H9 (cell line): ENCODE data around the gene FAM53B. TPM values are rescaled to one million over a fixed set of nuclear protein-coding genes. Genes with fewer than 3 reads are reported as not detected.

Experiments
- DNase-seq: peaks from one replicate; pipeline ENCODE4 v3.0.0-alpha.2; 2017
- H2AFZ ChIP-seq: one replicate; pipeline ENCODE4 v1.6.1; 2013; ENCODE audit warnings: mild to moderate bottlenecking, low read length, control low read depth, moderate library complexity
- H2AK5ac ChIP-seq: 2 replicates; pipeline ENCODE4 v1.6.1; 2013; ENCODE audit warnings: low read length, control low read depth, mixed read lengths; ENCODE audit not compliant: insufficient read length
- H2BK120ac ChIP-seq: one replicate; pipeline ENCODE4 v1.6.1; 2013; ENCODE audit warnings: low read depth, mild to moderate bottlenecking, low read length, control low read depth, inconsistent platforms; ENCODE audit not compliant: poor library complexity, severe bottlenecking
- H2BK12ac ChIP-seq: 2 replicates; pipeline ENCODE4 v1.6.1; 2013; ENCODE audit warnings: low read length, control low read depth, mixed read lengths, low read depth; ENCODE audit not compliant: insufficient read length
- H2BK15ac ChIP-seq: 2 replicates; pipeline ENCODE4 v1.6.1; 2013; ENCODE audit warnings: low read depth, low read length, control low read depth
- H2BK20ac ChIP-seq: one replicate; pipeline ENCODE4 v1.6.1; 2013; ENCODE audit warnings: low read depth, mild to moderate bottlenecking, low read length, control low read depth, inconsistent platforms; ENCODE audit not compliant: poor library complexity, severe bottlenecking
- H2BK5ac ChIP-seq: 2 replicates; pipeline ENCODE4 v1.6.1; 2013; ENCODE audit warnings: low read length, control low read depth, mixed read lengths; ENCODE audit not compliant: insufficient read length
- H3K14ac ChIP-seq: 2 replicates; pipeline ENCODE4 v1.6.1; 2013; ENCODE audit warnings: low read length, control low read depth; ENCODE audit not compliant: insufficient read depth
- H3K18ac ChIP-seq: 2 replicates; pipeline ENCODE4 v1.6.1; 2013; ENCODE audit warnings: low read depth, mild to moderate bottlenecking, mixed read lengths, low read length, control low read depth; ENCODE audit not compliant: insufficient read length
- H3K23ac ChIP-seq: 2 replicates; pipeline ENCODE4 v1.6.1; 2013; ENCODE audit warnings: low read length, control low read depth, mixed read lengths, low read depth; ENCODE audit not compliant: insufficient read length
- H3K23me2 ChIP-seq: 2 replicates; pipeline ENCODE4 v1.6.1; 2013; ENCODE audit warnings: low read depth, mild to moderate bottlenecking, mixed read lengths, low read length, control low read depth; ENCODE audit not compliant: insufficient read length, poor library complexity, severe bottlenecking
- H3K27ac ChIP-seq: 2 replicates; pipeline ENCODE4 v1.5.1; 2013; ENCODE audit warnings: low read length, control low read depth, mixed read lengths, low read depth; ENCODE audit not compliant: insufficient read length
- H3K27me3 ChIP-seq: 2 replicates; pipeline ENCODE4 v1.6.1; 2013; ENCODE audit warnings: low read length, control low read depth, inconsistent platforms; ENCODE audit not compliant: insufficient read depth
- H3K4ac ChIP-seq: 2 replicates; pipeline ENCODE4 v1.6.1; 2013; ENCODE audit warnings: low read depth, mild to moderate bottlenecking, control low read depth, inconsistent platforms, low read length, moderate library complexity
- H3K4me1 ChIP-seq: 2 replicates; pipeline ENCODE4 v1.6.1; 2013; ENCODE audit warnings: low read length, control low read depth, inconsistent platforms; ENCODE audit not compliant: insufficient read depth
- H3K4me2 ChIP-seq: 2 replicates; pipeline ENCODE4 v1.6.1; 2013; ENCODE audit warnings: low read length, control low read depth, mixed read lengths; ENCODE audit not compliant: insufficient read length, insufficient read depth
- H3K56ac ChIP-seq: 2 replicates; pipeline ENCODE4 v1.6.1; 2013; ENCODE audit warnings: low read depth, mild to moderate bottlenecking, mixed read lengths, low read length, control low read depth; ENCODE audit not compliant: insufficient read length
- H3K79me1 ChIP-seq: 2 replicates; pipeline ENCODE4 v1.6.1; 2013; ENCODE audit warnings: low read depth, mild to moderate bottlenecking, moderate library complexity, low read length, control low read depth, inconsistent platforms; ENCODE audit not compliant: insufficient read depth, poor library complexity, severe bottlenecking
- H3K79me2 ChIP-seq: 2 replicates; pipeline ENCODE4 v1.6.1; 2013; ENCODE audit warnings: low read length, control low read depth, inconsistent platforms; ENCODE audit not compliant: insufficient read depth
- H3K9ac ChIP-seq: 2 replicates; pipeline ENCODE4 v1.6.1; 2013; ENCODE audit warnings: low read length, control low read depth, mixed read lengths; ENCODE audit not compliant: insufficient read length; ENCODE audit errors: extremely low read depth
- H3K9me3 ChIP-seq: one replicate; pipeline ENCODE4 v1.6.1; 2013; ENCODE audit warnings: low read depth, low read length, inconsistent platforms; ENCODE audit not compliant: control insufficient read depth
- H3T11ph ChIP-seq: one replicate; pipeline ENCODE4 v1.6.1; 2013; ENCODE audit warnings: mild to moderate bottlenecking, low read length, control low read depth, inconsistent platforms
- H4K20me1 ChIP-seq: one replicate; pipeline ENCODE4 v1.6.1; 2013; ENCODE audit not compliant: control insufficient read depth, insufficient read length, insufficient read depth
- H4K5ac ChIP-seq: 2 replicates; pipeline ENCODE4 v1.6.1; 2013; ENCODE audit warnings: low read depth, mild to moderate bottlenecking, mixed read lengths, low read length, control low read depth; ENCODE audit not compliant: insufficient read length
- H4K8ac ChIP-seq: replicated peaks from 2 replicates; pipeline ENCODE4 v1.6.1; 2013; ENCODE audit warnings: low read length, control low read depth, mixed read lengths, low read depth; ENCODE audit not compliant: insufficient read length
- H4K91ac ChIP-seq: 2 replicates; pipeline ENCODE4 v1.6.1; 2013; ENCODE audit warnings: low read depth, mild to moderate bottlenecking, moderate library complexity, mixed read lengths, low read length, control low read depth; ENCODE audit not compliant: insufficient read length
- H3K27ac Mint-ChIP-seq, 3 experiments: 2 replicates in 2 of 3; 3 replicates in 1 of 3; pipeline ENCODE4 v1.8.0; 2020 to 2021; ENCODE audit warnings: mixed read lengths in 3 of 3, mild to moderate bottlenecking in 1 of 3, moderate library complexity in 1 of 3
- H3K27me3 Mint-ChIP-seq: 2 replicates; pipeline ENCODE4 v1.8.0; 2021; ENCODE audit warnings: low read depth, mild to moderate bottlenecking, moderate library complexity, mixed read lengths
- H3K36me3 Mint-ChIP-seq, 3 experiments: 2 replicates in 2 of 3; 3 replicates in 1 of 3; pipeline ENCODE4 v1.8.0; 2020 to 2021; ENCODE audit warnings: low read depth in 3 of 3, mixed read lengths in 3 of 3; ENCODE audit not compliant: insufficient read depth in 1 of 3
- H3K4me1 Mint-ChIP-seq, 2 experiments: 2 replicates each; pipeline ENCODE4 v1.8.0; 2020; ENCODE audit warnings: mixed read lengths in 2 of 2
- H3K4me3 Mint-ChIP-seq, 2 experiments: 2 replicates in 1 of 2; 3 replicates in 1 of 2; pipeline ENCODE4 v1.8.0; 2020 to 2021; ENCODE audit warnings: mild to moderate bottlenecking in 2 of 2, mixed read lengths in 2 of 2, moderate library complexity in 1 of 2
- H3K9me3 Mint-ChIP-seq, 2 experiments: 2 replicates in 1 of 2; 3 replicates in 1 of 2; pipeline ENCODE4 v1.8.0; 2020; ENCODE audit warnings: mild to moderate bottlenecking in 2 of 2, mixed read lengths in 2 of 2, moderate library complexity in 1 of 2
- WGBS: extraction: QIAGEN DNeasy Blood & Tissue Kit; methylation state at CpG from one replicate; pipeline ENCODE4 v1.1.7; 2013; ENCODE audit warnings: missing lambda C conversion rate, low lambda C conversion rate, mixed read lengths; ENCODE audit not compliant: insufficient read length; ENCODE audit errors: extremely low coverage; 5-methylcytosine and 5-hydroxymethylcytosine counted together
- total RNA-seq: library from RNA; stranded (reverse); gene quantifications from 2 replicates; pipeline ENCODE4 v1.2.1, GENCODE V29; 2021
- TF ChIP-seq, protein P1 (sequence below): fragments of 200-600 bp; sonication (generic); conservative IDR thresholded peaks from 3 replicates; pipeline ENCODE4 v1.8.0; 2021; ENCODE audit warnings: antibody characterized with exemption, mild to moderate bottlenecking

The FAM53B gene
- total RNA-seq, 1 experiment from 2014 or later, result 11.5 TPM

DNA sequence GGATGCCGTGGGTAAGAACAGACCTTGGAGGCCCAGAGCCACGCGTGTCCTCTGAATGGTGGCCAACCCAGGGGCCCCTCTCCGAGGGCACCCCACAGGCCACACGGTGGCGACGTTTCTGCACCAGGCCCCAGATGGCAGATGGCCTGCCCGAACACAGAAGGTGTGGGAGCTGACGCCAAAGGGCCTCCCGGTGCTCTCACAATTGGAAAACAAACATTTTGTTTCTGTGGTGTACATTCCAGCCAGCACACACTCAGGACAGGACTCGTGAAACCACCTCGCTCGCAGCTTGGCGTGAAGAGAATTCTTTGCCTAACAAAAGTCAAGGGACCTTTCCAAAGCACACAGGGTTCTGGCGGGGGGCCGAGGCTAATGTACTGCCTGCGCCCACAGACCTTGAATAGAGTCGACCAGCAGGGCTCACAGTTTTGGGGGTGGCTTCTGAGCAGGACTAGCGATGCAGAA, 112.1 kb downstream of the FAM53B start:
- Mint-ChIP-seq H3K9me3 (0 out of 5 replicates have a peak, but pooled peaks cover 0 to 3% of the 10 kb centered on the region in 2 experiments), H3K27ac (no peak overlapping the region), H3K36me3 (peaks cover 0 to 7% (median 4%) of the 10 kb centered on the region in 3 experiments; a peak in 4 of 7 replicates), H3K4me3 (no peak overlapping the region), H3K27me3 (peaks cover 1% of the 10 kb centered on the region; the same call in 1 of the 2 replicates), H3K4me1 (peaks cover 18 to 21% of the 10 kb centered on the region in 2 experiments)
- peak; percentile 56 for DNase-seq
- Histone ChIP-seq H3K4me1 (no peaks in the 10 kb centered on the region; the same call in 1 of the 2 replicates), H2BK5ac (no peak overlapping the region), H2BK12ac (no peak overlapping the region), H4K8ac (no peak overlapping the region), H3K79me2 (no peaks in the 10 kb centered on the region), H4K5ac (no peak overlapping the region), H2BK20ac (no peak overlapping the region), H2AFZ (no peak overlapping the region), H3K27me3 (no peaks in the 10 kb centered on the region), H3K23me2 (no peaks in the 10 kb centered on the region), H3K23ac (no peak overlapping the region), H3K56ac (no peak overlapping the region), H3T11ph (no peak overlapping the region), H3K4me2 (no peak overlapping the region), H3K18ac (no peak overlapping the region), H3K4ac (no peak overlapping the region), H2AK5ac (no peak overlapping the region), H4K20me1 (no peaks in the 10 kb centered on the region), H3K79me1 (no peaks in the 10 kb centered on the region), H3K9me3 (no peaks in the 10 kb centered on the region), H2BK15ac (no peak overlapping the region), H3K27ac (no peak overlapping the region), H2BK120ac (no peak overlapping the region), H3K9ac (no peak overlapping the region), H4K91ac (no peak overlapping the region), H3K14ac (no peak overlapping the region)
- TF ChIP-seq, protein P1, sequence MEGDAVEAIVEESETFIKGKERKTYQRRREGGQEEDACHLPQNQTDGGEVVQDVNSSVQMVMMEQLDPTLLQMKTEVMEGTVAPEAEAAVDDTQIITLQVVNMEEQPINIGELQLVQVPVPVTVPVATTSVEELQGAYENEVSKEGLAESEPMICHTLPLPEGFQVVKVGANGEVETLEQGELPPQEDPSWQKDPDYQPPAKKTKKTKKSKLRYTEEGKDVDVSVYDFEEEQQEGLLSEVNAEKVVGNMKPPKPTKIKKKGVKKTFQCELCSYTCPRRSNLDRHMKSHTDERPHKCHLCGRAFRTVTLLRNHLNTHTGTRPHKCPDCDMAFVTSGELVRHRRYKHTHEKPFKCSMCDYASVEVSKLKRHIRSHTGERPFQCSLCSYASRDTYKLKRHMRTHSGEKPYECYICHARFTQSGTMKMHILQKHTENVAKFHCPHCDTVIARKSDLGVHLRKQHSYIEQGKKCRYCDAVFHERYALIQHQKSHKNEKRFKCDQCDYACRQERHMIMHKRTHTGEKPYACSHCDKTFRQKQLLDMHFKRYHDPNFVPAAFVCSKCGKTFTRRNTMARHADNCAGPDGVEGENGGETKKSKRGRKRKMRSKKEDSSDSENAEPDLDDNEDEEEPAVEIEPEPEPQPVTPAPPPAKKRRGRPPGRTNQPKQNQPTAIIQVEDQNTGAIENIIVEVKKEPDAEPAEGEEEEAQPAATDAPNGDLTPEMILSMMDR, result peak; percentile 65
- no CpG with 5 or more reads among the region's 19 CpGs for WGBS
